HG03354 (cell line): Measurements from ENCODE around the gene EFTUD2.
"Not testable (repeated sequence)": the region's sequence is repeated elsewhere in the genome, so short reads cannot be mapped to it uniquely, and the experiment has no call there.

Experiments
- ATAC-seq: cut with Tn5 transposase; IDR thresholded peaks from one replicate; pipeline ENCODE4 v1.9.1; 2021; ENCODE audit warnings: mild to moderate bottlenecking; ENCODE audit not compliant: unreplicated experiment, poor library complexity, severe bottlenecking

Gene EFTUD2

DNA sequence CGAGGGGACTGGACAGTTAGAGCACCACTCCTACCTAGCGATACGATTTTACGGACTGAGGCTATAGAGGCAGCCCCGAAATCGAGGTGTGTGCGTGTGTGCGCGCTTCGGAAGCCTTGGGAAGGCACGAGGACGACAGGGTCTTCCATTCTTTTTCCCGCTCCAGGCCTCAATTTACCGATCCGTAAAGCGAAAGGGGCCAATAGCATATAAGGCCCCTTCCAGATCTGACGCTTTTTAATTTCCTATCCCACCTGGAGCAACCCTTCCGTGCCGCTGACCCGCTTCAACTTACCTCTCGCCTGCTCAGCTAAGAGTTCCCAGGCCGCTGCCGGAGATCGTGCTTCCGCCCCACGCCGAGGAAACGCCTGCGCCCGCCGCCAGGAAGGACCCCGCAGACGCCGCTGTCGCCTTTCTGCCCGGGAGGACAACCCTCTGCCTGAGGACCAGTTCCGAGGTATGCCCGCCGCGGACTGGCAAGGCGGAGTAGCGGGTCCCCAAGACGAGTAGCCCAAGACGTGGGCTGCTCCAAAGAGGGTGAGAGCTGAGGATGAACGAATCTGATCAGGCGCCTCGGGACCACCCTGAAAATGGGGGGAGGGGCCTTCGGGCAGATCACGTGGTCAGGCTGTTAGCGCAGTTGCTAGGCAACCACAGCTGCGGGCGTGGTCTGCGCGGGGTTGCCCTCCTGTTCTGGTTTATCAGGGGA is at the start of gene EFTUD2:
Gene EFTUD2 (minus strand): TSS at position 372 of the 709 bp plus-strand sequence. CDS start 4,924 bp downstream, outside the sequence.
- peak; percentile 83 for ATAC-seq

DNA sequence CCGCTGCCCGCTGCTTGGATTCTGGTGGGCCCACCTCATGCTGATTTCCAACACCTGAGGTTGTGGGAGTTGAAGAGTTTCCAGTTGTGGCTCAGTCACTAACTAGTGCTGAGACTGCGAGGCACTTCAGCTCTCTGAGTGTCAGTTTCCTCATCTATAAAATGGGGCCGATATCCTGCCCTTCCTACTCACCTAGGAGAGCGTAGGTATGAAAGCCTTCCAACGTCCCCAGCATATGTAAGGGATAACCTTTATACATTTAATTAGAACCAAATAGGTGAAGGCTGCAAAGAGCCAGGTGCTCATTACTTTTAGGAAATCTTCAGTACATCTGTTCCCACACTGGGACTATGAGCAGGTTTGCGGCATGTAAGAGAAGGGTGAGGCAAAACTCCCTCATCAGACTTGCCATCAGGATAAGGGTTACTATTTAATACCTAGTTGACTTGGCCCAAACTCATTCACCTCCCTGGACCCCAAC is 49.1 kb upstream of the EFTUD2 start:
- ATAC-seq, result no peak

DNA sequence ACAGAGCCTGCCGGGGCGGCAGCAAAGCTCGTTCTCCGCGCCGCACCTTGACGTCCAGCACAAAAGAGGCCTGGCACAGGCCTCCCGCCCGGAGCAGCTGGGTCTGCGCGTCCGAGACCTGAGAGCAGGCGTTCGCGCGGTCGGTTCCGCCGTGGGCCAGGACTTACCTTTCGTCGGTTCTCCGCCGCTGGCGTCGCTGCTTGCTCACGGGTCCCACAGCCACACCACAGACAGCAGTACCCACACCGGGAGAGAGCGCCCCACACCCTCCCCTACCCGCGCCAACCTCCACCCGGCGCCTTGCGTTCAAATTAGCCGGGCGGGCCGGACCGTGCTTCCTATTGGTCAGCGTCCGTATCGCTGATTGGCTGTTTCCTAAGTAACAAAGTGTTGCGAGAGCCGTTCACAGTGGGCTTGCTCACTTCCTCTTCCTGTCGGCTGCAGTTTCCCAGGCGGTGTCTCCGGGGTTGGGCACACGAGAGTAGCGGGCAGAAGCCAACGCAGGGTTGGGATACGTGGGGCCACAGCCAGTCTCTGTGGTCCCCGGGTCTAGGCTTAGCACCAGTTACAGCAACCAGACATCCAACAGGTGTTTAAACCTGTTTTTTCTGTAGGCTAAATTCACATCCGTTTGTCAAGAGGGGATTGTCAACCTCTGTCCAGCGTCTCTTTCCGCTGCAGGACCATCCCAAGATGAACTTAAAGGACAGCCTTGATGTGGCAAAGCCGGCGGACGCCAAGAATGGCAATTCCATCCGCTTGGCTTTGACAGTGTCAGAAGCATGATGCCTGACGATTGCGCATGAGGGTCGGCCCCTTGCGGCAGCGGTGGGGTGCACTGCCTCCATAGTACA is 48.4 kb upstream of the EFTUD2 start, which contains the start of gene KIF18B:
Gene KIF18B (minus strand): TSS at position 313 of the 854 bp plus-strand sequence. CDS start 11,429 bp downstream, outside the sequence.
- peak; percentile 92 for ATAC-seq

DNA sequence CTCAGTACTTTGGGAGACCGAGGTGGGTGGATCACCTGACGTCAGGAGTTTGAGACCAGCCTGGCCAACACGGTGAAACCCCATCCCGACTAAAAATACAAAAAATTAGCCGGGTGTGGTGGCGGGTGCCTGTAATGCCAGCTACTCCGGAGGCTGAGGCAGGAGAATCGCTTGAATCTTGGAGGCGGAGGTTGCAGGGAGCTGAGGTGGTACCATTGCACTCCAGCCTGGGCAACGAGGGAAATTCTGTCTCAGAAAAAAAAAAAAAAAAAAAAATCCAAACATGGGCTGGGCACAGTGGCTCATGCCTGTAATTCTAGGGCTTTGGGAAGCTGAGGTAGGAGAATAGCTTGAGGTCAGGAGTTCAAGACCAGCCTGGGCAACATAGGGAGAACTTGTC is 46.4 kb upstream of the EFTUD2 start:
- not testable (repeated sequence) for ATAC-seq

DNA sequence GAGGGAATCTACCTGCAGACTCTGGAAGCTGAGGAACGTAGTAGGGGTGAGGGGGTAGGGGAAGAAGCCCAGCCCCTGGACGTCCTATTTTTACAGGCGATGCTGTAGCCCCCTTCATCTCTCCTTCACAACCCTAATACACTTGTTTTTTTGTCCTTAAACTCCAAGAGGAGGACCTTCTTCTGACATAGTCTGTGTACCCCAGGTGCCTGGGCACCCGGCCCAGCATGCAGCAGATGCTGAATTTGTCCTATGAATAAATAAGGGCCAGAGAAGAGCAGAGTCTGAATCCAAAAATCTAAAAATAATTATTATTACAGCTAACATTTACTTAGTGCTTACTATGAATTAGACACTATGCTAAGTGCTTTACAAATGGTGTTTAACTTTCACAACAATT is 43.2 kb upstream of the EFTUD2 start:
- no peak for ATAC-seq

DNA sequence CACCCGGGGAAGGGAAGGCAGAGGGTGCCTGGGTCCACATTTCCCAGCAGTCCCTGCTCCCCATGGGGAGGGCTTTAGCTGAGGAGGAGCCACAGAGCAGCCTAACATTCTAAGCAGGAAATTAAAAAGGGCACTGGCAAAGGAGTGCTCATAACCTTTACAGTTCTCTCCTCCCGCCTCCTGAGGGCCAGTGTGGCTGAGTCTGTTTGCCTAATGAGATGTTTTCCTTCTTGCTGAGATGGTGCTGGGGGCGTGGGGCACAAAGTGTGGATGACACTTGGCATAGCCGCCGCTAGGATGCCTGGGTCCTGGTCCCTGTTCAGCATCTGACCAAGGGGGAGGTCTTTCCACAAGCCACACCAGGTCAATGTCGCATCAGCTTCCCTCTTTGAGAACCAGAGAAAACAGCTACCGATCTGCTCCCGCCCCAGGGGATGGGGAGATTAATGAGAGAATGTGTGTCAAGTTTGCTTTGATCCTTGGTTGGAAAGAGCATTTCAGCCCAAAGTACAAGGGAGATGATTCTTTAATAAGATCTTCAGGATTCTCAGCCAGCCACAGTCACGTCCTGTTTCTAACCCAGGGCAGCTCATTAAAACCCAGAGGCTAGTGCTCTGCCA is 42.6 kb upstream of the EFTUD2 start:
- no peak for ATAC-seq

DNA sequence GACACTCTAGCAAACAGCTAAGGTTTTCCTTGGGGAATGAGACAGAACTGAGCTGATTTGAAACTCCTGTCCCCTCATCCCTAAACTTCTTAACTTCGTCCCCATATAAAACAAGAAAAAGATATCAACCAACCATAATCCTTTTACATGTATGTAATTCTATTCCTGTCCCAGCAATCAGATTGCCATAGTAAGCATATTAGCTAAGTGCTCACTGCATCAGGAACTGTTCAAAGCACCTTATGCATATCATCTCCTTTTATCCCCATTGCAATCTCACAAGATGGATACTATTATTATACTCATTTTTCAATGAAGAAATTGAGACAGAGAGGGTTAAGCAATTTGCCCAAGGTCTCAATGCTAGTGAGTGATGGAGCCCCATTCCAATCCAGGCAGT is 41.5 kb upstream of the EFTUD2 start:
- ATAC-seq, result no peak

DNA sequence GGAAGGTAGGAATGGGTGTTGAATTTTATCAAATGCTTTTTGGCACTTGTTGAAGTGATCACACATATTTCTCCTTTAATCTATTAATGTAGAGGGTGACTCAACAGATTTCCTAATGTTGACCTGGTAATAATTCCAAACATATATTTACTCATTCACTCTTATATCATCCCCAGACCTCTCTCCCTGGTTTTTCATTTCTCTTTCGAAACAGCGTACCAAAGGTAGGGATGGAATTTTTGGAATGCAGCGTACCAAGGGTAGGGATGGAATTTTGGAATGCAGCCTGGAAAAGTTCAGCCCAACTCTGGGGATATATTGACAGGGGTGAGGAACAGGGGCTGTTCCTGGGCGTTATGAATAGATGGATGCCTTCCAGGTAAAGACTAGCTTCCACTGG is 41.1 kb upstream of the EFTUD2 start:
- ATAC-seq, result no peak

DNA sequence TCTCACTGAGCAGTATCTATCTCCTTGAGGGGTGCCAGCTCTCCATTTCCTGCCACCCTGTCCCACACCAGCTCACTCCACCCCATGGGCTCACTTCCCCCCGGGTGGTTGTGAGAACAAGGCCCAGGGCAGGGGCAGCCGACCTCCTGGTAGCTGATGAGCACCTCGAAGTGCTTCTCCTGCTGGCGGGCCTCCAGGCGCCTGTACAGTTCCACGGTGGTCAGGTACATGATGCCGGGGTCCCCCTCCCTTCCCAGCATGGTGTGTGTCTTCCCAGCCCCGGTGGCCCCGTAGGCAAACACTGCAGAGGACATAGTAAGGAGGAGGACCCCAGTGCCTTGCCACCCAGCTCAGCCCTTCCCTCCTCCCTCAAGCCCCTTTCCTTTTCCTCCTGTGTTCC is 35.9 kb upstream of the EFTUD2 start:
- no peak for ATAC-seq

DNA sequence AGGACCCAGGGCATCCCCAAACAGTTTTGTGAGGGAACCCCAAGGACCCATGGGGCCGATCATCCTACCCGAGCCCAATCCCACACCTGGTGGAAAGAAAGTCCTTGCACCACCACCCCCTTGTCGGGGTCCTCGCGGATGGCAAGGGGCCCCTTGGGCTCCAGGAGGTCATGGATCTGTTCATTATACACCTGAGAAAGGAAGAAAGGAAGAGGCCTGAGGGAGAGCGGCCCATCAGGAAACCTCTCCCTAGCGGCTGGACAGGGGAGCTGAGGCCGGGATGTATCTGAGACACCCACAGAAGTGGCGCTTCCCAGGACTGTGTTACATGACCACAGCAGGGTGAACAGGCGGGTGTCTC is 35.5 kb upstream of the EFTUD2 start:
- no peak for ATAC-seq

DNA sequence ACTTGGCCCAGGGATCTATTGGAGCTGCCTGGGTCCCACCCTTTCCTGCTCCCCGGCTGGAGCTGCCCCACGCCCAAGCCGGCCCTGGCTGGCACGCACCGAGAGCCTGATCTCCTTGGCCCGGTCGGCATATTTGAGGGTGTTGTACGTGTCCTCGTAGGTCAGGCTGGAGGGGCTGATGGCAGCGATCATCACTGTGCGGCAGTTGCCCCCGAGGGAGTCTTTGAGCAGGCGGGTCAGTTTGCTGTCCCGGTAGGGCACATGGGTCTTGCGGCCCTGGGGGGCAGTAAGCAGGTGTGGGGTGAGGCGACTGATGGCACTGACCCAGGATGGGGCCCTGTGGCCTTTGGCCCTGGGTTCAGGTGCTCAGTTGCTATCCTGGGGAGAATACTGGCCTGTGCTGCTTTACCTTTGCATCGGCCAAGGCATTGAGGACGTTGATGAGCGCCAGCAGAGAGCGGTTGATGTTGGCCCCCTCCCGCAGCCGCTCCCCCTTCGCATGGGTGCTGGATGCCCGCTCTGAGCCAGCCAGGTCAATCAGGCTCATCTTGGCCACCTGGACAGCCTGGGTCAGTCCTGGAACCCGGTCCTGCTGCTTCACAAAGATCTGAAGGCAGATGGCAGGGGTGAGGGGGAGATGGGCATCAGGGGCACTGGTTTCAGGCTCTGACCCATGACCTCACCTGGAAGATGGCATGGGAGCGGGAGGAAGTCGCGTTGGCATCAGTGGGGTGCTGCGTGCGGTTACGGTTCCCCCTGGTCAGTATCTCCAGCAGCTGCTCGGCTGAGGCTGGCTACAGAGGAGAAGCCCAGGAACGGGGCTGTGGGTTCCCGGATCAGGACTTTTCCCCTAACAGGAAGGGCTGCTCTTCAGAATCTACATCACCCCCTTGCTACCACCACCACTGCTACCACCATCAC is 34.8 kb upstream of the EFTUD2 start:
- no peak for ATAC-seq

DNA sequence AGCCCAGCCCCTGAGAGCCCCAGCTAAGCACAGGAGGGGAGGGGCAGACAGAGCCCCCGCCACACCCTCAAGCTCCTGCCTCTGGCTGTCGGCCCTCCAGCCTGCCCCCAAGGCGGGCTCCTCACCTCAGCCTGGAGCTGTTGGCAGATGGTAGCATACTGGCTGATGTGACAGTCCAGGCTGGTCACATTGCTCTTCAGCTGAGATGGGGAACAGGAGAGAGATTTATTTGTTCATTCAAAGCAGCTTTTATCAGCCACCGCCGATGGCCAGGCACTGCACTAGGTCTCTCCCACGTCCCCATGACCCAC is 33.5 kb upstream of the EFTUD2 start:
- no peak for ATAC-seq

DNA sequence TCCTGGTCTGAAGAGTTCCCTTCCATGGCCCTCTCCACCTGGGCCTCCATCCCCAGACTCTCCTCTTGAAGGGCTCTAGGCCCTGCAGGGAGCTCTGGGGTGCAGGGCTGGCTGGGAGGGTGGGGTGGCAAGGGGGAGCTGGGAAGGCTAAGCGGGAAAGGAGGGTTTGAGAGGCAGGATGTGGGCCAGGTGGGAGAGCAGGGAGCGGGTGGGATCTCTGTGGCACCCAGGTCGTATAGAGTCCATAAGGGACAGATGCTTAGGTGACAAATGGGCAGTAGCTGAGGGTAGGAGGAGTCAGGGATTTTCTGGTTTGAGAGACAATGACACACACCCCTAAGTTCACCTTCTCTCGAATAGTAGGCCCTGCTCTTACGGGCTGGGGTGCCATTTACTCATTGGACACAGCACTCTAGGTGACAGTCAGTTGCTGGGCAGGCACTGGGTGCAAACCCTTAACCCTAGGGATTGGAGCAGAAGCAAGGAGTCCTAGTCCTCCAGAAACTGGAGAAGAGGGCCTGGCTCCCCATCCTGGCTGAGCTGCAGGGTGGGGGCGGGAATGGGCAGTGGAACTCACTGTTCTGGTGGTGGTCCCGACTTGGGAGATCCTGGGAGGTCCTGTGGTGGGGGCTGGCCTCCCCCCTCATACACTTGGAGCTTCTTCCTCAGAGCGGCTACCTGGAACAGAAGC is 33.0 kb upstream of the EFTUD2 start:
- no peak for ATAC-seq

DNA sequence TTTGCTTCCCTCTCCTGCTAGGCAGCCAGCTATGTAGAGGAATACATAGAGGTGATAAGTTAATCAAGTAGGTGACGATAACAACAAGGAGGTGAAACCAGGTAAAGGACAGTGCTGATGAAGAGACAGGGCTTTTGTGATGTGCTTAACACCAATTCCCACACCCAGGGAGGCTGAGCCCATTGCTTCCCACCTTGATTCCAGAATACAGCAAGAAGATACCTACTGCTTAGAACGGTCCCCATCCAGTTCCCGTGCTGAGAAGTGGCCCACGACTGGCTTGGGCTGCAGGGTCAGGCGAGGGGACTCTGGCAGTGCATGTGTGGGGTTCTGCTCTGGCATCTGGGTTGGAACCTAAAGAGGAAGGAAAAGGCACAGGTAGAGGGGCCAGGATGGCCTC is 32.1 kb upstream of the EFTUD2 start:
- ATAC-seq, result no peak

DNA sequence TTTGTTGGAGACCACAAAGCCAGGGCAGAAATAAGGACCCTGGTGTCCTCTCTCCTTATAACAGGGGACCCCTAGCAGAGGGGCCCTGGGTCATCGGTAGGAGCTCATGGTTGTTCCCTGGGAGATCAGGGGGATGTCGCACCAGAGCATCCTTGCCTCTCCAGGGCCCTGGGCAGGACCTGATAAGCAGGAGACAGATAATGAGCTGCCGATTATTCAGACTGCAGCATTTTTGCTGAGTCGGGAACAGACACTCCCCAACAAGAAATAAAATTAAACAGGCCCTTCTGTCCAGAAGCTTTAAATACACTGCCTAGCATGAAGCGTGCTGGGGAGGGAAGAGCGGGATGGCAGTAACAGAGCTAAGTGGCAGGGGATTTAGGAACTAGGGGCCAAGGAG is 31.4 kb upstream of the EFTUD2 start:
- ATAC-seq, result no peak

DNA sequence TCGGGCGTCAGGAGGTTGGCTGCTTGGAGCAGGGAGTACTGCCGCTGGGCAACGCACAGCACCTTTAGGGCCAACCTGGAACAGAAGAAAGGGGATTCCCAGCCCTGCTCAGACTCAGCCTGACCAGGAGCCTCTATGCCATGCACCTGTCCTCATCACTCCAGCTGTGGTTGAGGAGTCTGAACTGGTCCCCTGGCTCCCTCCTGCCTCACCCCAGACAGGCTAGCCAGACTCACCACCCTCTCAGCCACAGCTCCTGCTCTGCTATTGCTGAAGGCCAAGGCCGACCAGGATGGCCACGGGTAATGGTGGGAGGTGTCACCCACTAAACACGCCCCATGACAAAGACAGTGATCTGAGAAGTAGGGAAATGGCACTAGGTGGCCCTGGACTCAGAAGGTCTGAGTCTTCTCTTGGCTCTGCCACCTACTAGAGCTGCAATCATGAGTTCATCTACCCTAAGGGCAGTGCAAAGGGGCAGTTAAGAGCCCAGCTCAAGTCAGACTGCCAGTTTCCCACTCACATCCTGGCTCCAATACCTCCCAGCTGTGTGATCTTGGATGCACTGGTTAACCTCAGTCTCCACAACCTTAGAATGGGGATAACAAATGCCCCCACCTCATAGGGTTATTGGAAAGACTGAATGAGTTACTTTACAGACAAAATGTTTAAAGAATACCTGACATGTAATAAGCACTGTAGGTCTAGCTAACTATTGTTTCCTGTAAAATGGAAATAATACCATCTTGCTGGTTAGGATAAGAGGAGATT is 29.9 kb upstream of the EFTUD2 start:
- no peak for ATAC-seq

DNA sequence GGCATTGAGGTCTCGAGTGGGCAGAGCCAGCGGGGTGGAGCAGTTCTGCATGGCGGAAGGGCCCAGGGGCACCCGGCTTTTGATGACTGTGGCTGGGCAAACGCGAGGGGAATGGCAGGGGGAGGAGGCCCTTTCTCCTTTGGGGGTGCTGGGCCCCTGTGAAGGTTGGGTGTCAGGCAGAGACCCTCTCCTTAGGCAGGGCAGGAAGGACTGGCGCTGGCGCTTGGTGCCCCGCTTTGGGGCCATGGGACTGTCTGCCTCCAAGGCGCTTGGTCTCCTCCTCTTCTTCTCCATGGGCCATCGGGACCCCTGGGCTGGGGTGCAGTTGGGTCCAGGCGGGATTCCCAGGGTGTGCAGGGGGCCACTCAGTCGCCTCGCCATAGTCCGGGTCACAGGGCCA is 28.9 kb upstream of the EFTUD2 start:
- ATAC-seq, result no peak

DNA sequence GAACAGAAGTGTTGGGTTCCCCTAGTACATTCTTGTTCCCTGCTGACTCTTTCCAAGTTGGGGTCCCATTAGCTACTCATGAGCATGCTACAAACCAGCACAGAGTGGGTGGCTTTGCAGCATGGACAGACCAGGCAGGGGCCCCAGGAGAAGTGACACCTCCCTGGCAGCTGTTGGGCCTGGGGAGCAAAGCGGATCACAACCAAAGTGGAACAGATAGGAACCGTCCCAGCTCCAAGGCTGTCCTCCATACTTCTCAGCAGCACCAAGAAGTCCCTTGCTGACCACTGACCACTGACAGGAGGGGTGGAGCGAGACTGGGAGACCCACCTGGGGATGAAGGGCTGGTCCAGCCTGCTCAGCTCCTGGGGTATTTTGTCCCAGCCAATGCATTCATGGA is 28.5 kb upstream of the EFTUD2 start:
- ATAC-seq, result no peak
